Stimulated activated CD4-positive, alpha-beta T cell treated with anti-CD3 and anti-CD28 coated beads, Interleukin-4, amount 100 ng/mL, for 1 hour (primary cell): ENCODE measurements around the gene CBX4.
A peak's percentile ranks its signal among the peaks of the same experiment; 100 is the strongest.

Experiments
- DNase-seq: peaks from one replicate; pipeline ENCODE4 v3.0.0-alpha.2; 2020

Gene CBX4

GRCh38 chr17:79811011-79811867 lies 28.0 kb downstream of the CBX4 start:
- no peak for DNase-seq

DNA sequence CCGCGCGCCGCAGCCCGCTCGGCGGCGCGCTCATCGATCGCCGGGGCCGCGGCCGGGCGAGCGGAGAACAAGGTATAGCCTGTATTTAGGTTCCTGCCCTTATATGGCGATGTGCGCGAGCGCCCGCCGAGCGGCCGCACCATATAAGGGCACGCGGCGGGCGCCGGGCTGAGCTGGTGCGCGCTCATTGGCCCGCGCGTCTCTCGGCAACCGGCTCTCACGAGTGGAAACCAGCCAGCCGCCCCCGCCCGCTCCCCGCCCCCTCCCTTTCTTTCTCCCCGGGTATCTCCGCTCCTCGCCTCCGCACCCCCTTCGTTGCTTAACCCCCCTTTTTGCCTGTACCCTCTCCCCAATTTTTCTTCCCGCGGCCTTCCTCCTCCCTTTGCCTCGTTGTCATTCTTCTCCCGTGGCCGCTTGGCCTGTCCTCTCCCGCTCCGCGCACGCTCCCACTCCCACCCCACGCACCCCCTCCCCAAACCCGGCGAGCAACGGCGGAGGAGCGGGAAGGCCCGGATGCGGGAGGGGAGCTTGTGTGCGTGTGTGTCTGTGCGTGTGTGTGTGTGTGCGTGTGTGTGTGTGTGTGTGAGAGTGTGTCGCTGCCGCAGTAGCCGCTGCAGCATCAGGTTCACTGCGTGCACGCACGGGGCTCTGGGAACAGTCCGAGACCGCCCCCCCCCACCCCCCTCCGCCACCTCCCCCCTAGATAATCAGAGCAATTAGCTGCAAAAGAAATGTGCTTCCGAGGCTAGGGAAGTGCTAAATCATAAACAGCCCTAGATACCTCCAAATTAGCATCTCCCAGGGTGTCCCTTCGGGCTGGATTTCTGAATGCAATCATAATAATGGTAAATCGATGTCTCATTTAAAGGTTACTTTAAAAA lies 28.9 kb downstream of the CBX4 start:
- DNase-seq: peak; percentile 84

GRCh38 chr17:79809530-79810129 lies 29.6 kb downstream of the CBX4 start:
- DNase-seq: no peak

DNA sequence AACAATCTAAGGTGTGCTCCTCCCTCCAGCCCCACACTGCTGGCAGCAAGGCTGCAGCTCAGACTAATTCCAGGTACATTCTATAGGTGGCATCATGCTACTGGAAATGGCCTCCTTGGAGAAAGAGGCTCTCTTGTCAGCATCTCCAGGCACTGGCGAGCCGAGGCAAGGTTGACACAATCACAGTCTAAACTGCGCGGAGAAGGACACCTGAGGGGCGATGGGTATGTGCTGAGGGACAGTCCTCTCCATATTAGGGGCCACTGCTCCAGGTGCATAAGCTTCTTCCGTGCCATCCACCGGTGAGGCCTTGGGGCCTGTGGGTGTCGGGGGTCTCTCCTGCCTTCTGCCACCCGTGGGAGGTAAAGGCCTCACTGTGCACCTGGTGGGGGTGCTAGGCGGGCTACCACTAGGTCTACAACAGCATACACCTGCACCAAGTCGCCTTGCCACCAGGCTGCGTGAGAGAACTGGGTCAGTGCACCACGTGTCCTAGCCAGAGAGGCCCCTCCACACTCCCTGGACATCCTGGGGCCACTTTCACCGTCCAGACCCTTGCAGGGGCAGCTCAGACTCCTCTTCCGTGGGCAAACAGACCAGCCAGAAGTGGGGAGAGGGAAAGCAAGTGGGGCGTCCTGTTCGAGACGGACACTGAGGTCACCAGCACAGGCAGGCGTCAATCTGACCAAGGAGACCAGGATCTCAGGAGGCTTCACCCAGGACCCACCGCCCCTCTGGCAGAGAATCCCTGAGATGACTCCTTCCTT lies 30.3 kb downstream of the CBX4 start:
- DNase-seq: no peak

- no peak for DNase-seq
Measured at GRCh38 chr17:79806863-79807720, 32.1 kb downstream of the CBX4 start.

DNA sequence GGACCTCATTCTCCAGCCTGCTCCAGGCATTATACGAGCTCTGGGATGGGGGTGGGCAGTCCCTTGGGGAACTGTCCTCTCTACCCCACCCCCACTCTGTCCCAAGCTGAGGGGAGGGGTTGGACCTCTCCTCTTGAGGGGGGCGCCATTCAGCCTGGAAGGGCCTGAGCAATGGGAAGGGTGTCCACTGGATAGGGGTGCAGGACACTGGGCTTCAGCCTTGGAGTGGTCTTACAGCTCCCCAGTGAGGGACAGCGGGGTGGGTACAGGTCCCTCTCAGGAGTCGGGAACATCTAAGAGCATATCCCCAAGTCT lies 32.8 kb downstream of the CBX4 start:
- no peak for DNase-seq

GRCh38 chr17:79804856-79805696 lies 34.2 kb downstream of the CBX4 start:
- no peak for DNase-seq

DNA sequence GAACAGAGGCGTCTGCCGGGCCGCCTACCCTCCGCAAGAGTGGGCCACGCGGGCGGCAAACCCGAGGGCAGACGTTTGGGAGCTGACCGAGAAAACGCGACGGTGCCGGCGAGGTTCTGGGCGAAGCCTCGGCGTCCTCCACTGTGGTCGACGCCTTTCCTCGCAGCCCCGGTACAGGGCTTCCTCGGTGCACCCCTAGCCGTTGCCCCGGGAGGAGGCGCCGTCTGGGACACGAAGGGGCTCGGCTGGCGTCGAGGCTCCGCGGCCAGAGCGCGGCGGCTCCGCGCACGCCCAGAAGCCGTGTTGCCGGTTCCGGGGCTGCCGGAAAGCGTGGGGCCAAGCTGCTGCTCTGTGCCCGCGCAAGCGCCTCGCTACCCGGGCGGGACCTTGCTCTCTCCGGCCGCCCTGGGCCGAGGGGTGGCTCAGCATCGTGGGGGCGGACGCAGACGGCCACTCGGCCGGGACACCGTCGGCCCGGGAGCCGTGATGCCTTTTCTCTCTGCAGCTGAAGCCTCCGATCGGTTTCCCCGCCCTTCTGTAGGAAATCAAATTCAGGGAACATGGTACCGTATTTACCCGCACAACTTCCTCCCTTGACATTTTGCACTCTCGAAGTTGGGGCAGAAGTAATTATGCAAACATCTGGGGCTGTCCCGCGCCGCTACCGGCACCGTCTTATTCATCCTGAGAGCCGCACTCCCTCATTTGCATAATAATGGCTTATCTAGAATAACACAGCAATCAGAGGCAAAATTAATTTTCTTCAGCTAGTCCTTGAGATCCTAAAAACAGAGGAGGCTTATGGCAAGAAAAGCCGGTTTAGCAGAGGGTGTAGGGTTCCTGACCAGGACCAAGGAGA lies 35.0 kb downstream of the CBX4 start:
- DNase-seq: peak; percentile 74

- DNase-seq: no peak
Measured at GRCh38 chr17:79803421-79803996, 35.7 kb downstream of the CBX4 start.

DNA sequence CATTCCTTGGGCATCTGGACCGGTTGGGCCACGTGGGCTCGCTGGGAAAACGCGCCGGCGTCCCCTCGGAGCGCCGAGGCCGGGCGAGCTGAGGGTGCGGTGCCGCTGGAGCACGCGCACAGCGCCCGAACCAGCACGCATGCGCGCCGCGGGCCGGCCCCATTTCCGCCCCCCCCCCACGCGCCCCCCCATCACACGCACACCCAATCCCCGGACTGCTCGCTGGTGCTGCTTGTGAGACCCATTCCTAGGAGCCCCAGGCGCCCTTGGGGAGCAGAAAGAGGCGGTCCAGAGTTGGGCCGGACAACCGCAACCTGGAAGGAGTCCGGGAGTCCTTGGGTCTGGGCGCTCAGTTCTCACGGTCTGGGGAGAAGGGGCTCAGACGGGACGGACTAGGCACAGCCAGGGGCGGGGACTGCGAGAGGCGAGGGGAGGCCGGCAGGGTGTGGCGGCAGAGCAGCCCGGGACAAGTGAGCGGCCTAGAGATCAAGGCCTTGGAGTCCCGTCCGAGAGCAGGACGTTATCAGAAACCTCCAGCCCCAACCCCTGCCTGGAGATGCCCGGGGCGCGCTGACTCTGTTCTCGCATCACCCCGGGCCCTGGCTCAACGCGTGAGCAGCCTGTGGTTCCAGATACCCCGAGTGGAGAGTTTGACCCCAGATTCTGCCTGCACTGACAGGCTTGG lies 36.4 kb downstream of the CBX4 start:
- no peak for DNase-seq

DNA sequence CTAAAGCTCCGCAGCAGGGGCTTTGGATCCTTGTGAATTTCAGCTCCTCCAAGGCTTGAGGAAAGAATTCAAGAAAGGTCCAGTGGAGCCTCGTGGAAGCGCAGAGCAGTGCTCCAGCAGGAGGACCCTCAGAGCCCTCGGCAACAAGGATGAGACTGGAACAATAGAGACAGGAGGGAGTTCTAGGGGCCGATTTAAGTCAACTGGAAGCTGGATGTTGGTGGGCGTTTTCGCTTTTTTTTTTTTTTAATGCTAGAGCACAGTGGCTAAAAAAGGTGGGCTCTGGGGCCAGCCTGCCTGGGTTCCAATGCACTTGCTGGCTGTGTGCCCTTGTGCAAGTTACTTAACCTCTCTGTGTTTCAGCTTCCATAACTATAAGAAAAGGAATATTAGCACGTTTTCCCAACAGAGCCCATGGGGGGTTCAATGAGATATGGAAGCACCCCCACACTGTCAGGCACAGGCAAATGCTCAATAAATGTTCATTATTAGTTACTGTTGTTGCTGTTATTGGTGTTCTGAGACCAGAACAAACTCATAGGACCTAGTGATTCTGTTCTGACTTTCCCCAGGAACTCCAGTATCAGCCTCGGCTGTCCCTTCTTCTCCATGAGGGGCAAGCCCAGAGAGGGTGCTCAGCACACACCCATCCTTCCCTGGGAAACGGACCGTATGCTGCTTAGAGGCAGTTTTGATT lies 37.1 kb downstream of the CBX4 start:
- no peak for DNase-seq

DNA sequence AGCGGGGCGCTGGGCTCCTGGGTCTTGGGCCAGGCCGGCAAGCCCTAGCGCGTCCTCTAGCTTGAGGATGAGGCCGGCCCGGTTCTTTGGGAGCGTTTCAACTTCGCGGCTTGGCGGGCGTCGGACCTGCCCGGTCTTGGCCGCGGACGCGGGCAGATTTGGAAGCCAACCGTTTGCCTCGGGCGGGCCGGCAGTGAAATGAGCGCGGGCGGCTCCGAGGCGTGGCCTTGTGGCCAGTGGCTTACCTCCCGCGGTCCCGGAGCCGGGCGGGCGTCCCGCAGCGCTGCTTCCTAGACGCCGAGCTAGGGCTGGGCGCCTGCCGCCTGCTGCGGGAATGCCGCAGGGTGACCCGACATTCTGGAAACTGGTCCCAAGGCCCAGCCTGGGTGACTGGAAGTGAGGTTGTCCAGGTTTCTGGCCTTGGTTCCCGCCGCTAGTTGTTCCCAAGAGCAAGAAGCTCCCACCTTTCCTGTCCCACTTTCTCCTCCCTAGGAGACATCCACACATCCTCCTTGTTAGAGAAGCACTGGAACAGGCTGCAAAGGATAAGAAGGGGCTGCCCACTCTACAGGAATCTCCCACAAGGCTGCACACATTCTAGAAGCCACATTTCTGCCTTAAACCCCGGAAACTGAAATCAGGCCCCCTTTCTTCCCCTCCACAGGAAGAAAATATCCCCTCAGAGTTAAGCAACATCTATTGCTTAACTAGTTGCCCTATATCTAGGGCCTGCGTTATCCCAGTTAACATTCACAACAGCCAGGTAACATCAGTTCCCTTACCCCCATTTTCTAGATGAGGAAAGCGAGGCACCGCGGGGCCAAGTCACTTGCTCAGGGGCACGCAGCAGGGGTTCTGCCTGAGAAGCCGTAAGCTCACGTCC lies 37.8 kb downstream of the CBX4 start:
- no peak for DNase-seq

GRCh38 chr17:79800325-79801155 lies 38.7 kb downstream of the CBX4 start:
- peak; percentile 60 for DNase-seq

DNA sequence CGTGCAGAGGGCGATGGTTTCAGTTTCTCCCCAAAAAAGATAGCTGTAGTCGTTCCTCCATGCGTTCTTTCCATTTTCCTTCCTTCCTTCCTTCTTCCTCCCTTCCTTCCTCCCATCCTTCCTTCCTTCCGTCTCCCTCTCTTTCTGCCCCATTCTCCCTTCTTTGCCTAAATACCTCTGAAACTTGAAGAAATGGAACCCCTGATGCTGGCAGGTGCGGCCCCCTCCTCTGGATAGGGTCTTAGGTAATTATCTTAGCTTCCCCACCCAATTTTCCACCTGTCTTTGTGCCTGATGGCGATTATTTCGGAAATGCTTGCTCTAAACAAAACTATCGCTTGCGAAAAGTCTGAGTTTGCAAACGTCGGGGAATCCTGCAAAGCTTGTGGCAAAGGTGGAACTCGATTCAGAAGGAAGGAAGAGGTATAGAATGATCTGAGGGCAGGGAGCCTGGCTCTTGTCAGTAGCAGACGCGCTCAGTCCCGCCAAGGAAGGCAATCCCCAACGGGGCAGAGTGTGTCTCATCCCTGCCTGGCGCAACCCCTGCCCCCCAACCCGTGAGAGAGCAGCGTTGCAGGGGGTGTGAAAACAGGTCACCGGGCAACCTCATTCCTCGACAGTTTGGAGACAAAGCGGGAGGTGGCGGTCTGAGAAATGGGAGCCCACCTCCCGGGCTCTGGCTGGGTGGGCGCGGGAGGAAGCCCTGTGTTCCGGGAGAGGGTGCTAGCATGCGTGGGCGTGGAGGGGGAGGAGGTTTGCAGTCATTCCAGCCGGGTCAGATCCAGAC lies 39.5 kb downstream of the CBX4 start:
- DNase-seq: no peak

GRCh38 chr17:79799174-79799537 lies 40.1 kb downstream of the CBX4 start:
- no peak for DNase-seq
